ENCODE measurements around the gene IQGAP3.

Gene IQGAP3

GRCh38 chr1:156508955-156509234 lies 63.5 kb downstream of the IQGAP3 start:
- DNase-seq: no peak

GRCh38 chr1:156508205-156508954 lies 64.0 kb downstream of the IQGAP3 start:
- no peak for DNase-seq

GRCh38 chr1:156506450-156506849 lies 65.9 kb downstream of the IQGAP3 start:
- DNase-seq: no peak

- DNase-seq: no peak
Observed at GRCh38 chr1:156505679-156506298, 66.6 kb downstream of the IQGAP3 start.

GRCh38 chr1:156504821-156505678 lies 67.3 kb downstream of the IQGAP3 start:
- peak; percentile 100 for DNase-seq

- DNase-seq: peak; percentile 74
Observed at GRCh38 chr1:156504438-156504813, 67.9 kb downstream of the IQGAP3 start.

GRCh38 chr1:156503698-156504437 lies 68.5 kb downstream of the IQGAP3 start:
- DNase-seq: peak; percentile 74

GRCh38 chr1:156502894-156503697 lies 69.3 kb downstream of the IQGAP3 start:
- DNase-seq: no peak

GRCh38 chr1:156502391-156502893 lies 69.9 kb downstream of the IQGAP3 start:
- no peak for DNase-seq

GRCh38 chr1:156500793-156501506 lies 71.4 kb downstream of the IQGAP3 start:
- peak; percentile 98 for DNase-seq

- DNase-seq: no peak
Observed at GRCh38 chr1:156500543-156500792, 71.9 kb downstream of the IQGAP3 start, which contains the start of gene MEF2D. Gene MEF2D, minus strand, starts transcription at chr1:156500775. Its CDS starts 17,483 bp downstream, at chr1:156483292.

GRCh38 chr1:156499842-156500542 lies 72.4 kb downstream of the IQGAP3 start:
- DNase-seq: peak; percentile 81

- peak; percentile 71 for DNase-seq
Observed at GRCh38 chr1:156499194-156499841, 73.0 kb downstream of the IQGAP3 start.

GRCh38 chr1:156498432-156499193 lies 73.8 kb downstream of the IQGAP3 start:
- peak; percentile 68 for DNase-seq

GRCh38 chr1:156497743-156498431 lies 74.5 kb downstream of the IQGAP3 start:
- peak; percentile 87 for DNase-seq

GRCh38 chr1:156497078-156497742 lies 75.2 kb downstream of the IQGAP3 start:
- DNase-seq: no peak

GRCh38 chr1:156496211-156496761 lies 76.1 kb downstream of the IQGAP3 start:
- peak; percentile 98 for DNase-seq
